Activated CD4-positive, alpha-beta T cell treated with anti-CD3 and anti-CD28 coated beads for 36 hours (primary cell): ENCODE results near the gene GNL3. TPM values are rescaled to one million over a fixed set of nuclear protein-coding genes. Genes with fewer than 3 reads are reported as not detected.

Experiments
- ATAC-seq: fragments of 200-7000 bp; cut with Tn5 transposase; one replicate; pipeline ENCODE4 v1.10.0; 2021; ENCODE audit warnings: mild to moderate bottlenecking, moderate library complexity
- CTCF ChIA-PET: fragments of 350-600 bp; sonication (Branson Sonifier 250); formaldehyde crosslinking; loops from one replicate; lab custom pipeline; 2021; ENCODE audit warnings: antibody characterized with exemption; lab: Charles Lee
- POLR2A ChIA-PET: fragments of 350-600 bp; sonication (Branson Sonifier 250); formaldehyde crosslinking; loops from one replicate; lab custom pipeline; 2021; ENCODE audit warnings: antibody characterized with exemption, inconsistent platforms; lab: Charles Lee
- DNase-seq: peaks from one replicate; pipeline ENCODE4 v3.0.0-alpha.2; 2020
- H3K27ac Mint-ChIP-seq: one replicate; pipeline ENCODE4 v1.8.0; 2021; ENCODE audit warnings: mixed read lengths
- H3K27me3 Mint-ChIP-seq: one replicate; pipeline ENCODE4 v1.8.0; 2021; ENCODE audit warnings: mixed read lengths
- H3K36me3 Mint-ChIP-seq: one replicate; pipeline ENCODE4 v1.8.0; 2021; ENCODE audit warnings: low read depth, mixed read lengths
- H3K4me1 Mint-ChIP-seq: one replicate; pipeline ENCODE4 v1.8.0; 2021; ENCODE audit warnings: mixed read lengths
- H3K4me3 Mint-ChIP-seq: one replicate; pipeline ENCODE4 v1.8.0; 2021; ENCODE audit warnings: mild to moderate bottlenecking, moderate library complexity, mixed read lengths
- H3K9me3 Mint-ChIP-seq: one replicate; pipeline ENCODE4 v1.8.0; 2021; ENCODE audit warnings: low read depth, mixed read lengths
- intact Hi-C, 2 experiments: fragments of 100-400 bp; cut with DNase I in 1 of 2; cut with micrococcal nuclease in 1 of 2; formaldehyde crosslinking; loops; one replicate each; pipeline versions ENCODE4 v1.14.2 to v1.15.1; 2022 to 2024; cut with DNase I, micrococcal nuclease
- total RNA-seq, 2 experiments: library from RNA; stranded (reverse); gene quantifications; one replicate each; pipeline ENCODE4 v1.2.3, GENCODE V29; 2021

GNL3 gene
- total RNA-seq, 2 experiments from 2014 or later = 206 to 218 TPM

- no peaks in the 10 kb centered on the region for H3K9me3 Mint-ChIP-seq
- peak overlapping the region; percentile 90 for H3K27ac Mint-ChIP-seq
- ATAC-seq = peak; percentile 2
- ChIA-PET POLR2A (interaction anchor here (0.5 to 3.1 kb wide), 9 partner anchors 8 to 463 kb away, joined by 3 to 16 read pairs (median 4); partner anchors contain the start of gene PBRM1), CTCF (interaction anchor here (0.5 to 1.6 kb wide), 5 partner anchors 14 to 405 kb away, joined by 3 to 5 read pairs (median 3); no protein-coding TSS in a partner anchor)
- intact Hi-C loops = loop anchor here (1.0 to 10.0 kb wide), 8 partner anchors 35 to 1314 kb away; partner anchors contain the start of genes STIMATE (in 2 of the 2), NEK4 (in 1 of the 2), POC1A (in 1 of the 2) and RBM15B (in 1 of the 2)
- peaks cover 28% of the 10 kb centered on the region for H3K4me1 Mint-ChIP-seq
- peak; percentile 33 for DNase-seq
- no peaks in the 10 kb centered on the region for H3K27me3 Mint-ChIP-seq
- H3K4me3 Mint-ChIP-seq = peak overlapping the region; percentile 89
- peaks cover 22% of the 10 kb centered on the region for H3K36me3 Mint-ChIP-seq
Observed at GRCh38 chr3:52704611-52705437, 19.0 kb downstream of the GNL3 start.

- Mint-ChIP-seq H3K9me3 (no peaks in the 10 kb centered on the region), H3K4me1 (peaks cover 28% of the 10 kb centered on the region), H3K27me3 (no peaks in the 10 kb centered on the region), H3K4me3 (peak overlapping the region; percentile 89), H3K36me3 (peaks cover 22% of the 10 kb centered on the region), H3K27ac (peak overlapping the region; percentile 90)
- DNase-seq (no peak), ATAC-seq (peak; percentile 60)
- POLR2A ChIA-PET = interaction anchor here (0.6 to 3.1 kb wide), 8 partner anchors 9 to 463 kb away, joined by 3 to 16 read pairs (median 4); partner anchors contain the start of gene PBRM1
- CTCF ChIA-PET = interaction anchor here (0.5 to 1.6 kb wide), 3 partner anchors 14 to 93 kb away, joined by 3 to 5 read pairs (median 4); no protein-coding TSS in a partner anchor
- intact Hi-C loops = loop anchor here (1.0 to 10.0 kb wide), 8 partner anchors 35 to 1314 kb away; partner anchors contain the start of genes STIMATE (in 2 of the 2), NEK4 (in 1 of the 2), POC1A (in 1 of the 2) and RBM15B (in 1 of the 2)
Observed at GRCh38 chr3:52705438-52705687, 19.5 kb downstream of the GNL3 start.

- DNase-seq (peak; percentile 92), ATAC-seq (peak; percentile 94)
- Mint-ChIP-seq H3K27ac (peak within 1 kb of the TSS; percentile 90), H3K36me3 (peaks cover 22% of the 10 kb centered on the region), H3K4me3 (peak within 1 kb of the TSS; percentile 89), H3K4me1 (peaks cover 28% of the 10 kb centered on the region), H3K27me3 (no peaks in the 10 kb centered on the region), H3K9me3 (no peaks in the 10 kb centered on the region)
- CTCF ChIA-PET = interaction anchor here (0.9 to 1.6 kb wide), 3 partner anchors 15 to 93 kb away, joined by 3 to 5 read pairs (median 4); no protein-coding TSS in a partner anchor
- intact Hi-C loops = loop anchor here (1.0 to 10.0 kb wide), 13 partner anchors 21 to 1315 kb away; partner anchors contain the start of genes NEK4 (in 2 of the 2), PBRM1 (in 2 of the 2), SFMBT1 (in 2 of the 2) and STIMATE (in 2 of the 2)
- POLR2A ChIA-PET = interaction anchor here (0.6 to 3.1 kb wide), 8 partner anchors 9 to 464 kb away, joined by 3 to 16 read pairs (median 4); partner anchors contain the start of gene PBRM1
Observed at GRCh38 chr3:52705688-52706686, 20.2 kb downstream of the GNL3 start, which contains the start of the genes GLT8D1 and SPCS1. Gene GLT8D1, minus strand, starts transcription at chr3:52705791. Its CDS starts 5,331 bp downstream, at chr3:52700460. Gene SPCS1, plus strand, starts transcription at chr3:52706106. Its CDS starts 141 bp downstream, at chr3:52706247.

GRCh38 chr3:52707585-52707984 lies 21.8 kb downstream of the GNL3 start:
- ATAC-seq (no peak), DNase-seq (no peak)
- H3K4me3 Mint-ChIP-seq = peak overlapping the region; percentile 89
- H3K36me3 Mint-ChIP-seq = peaks cover 27% of the 10 kb centered on the region
- peak overlapping the region; percentile 86 for H3K27ac Mint-ChIP-seq
- H3K4me1 Mint-ChIP-seq = peaks cover 27% of the 10 kb centered on the region
- no peaks in the 10 kb centered on the region for H3K27me3 Mint-ChIP-seq
- POLR2A ChIA-PET = interaction anchor here (0.5 kb wide), 1 partner anchor 224 kb away, joined by 3 read pairs; no protein-coding TSS in a partner anchor
- no peaks in the 10 kb centered on the region for H3K9me3 Mint-ChIP-seq
- CTCF ChIA-PET = interaction anchor here (0.6 to 1.6 kb wide), 4 partner anchors 9 to 87 kb away, joined by 3 to 5 read pairs (median 5); no protein-coding TSS in a partner anchor
- intact Hi-C loops = loop anchor here (2.0 to 10.0 kb wide), 5 partner anchors 63 to 555 kb away; partner anchors contain the start of genes NEK4 (in 1 of the 2), POC1A (in 1 of the 2), SFMBT1 (in 1 of the 2) and STIMATE (in 1 of the 2)

- Mint-ChIP-seq H3K9me3 (no peaks in the 10 kb centered on the region), H3K27me3 (no peaks in the 10 kb centered on the region), H3K4me1 (peaks cover 12% of the 10 kb centered on the region), H3K36me3 (peaks cover 27% of the 10 kb centered on the region), H3K4me3 (no peak overlapping the region), H3K27ac (no peak overlapping the region)
- ATAC-seq = no peak
- intact Hi-C loops = no loop called here
- ChIA-PET POLR2A (no interaction called here), CTCF (no interaction called here)
- no peak for DNase-seq
Observed at GRCh38 chr3:52710512-52710911, 24.7 kb downstream of the GNL3 start.

- ATAC-seq = no peak
- H3K36me3 Mint-ChIP-seq = peaks cover 21% of the 10 kb centered on the region
- no peak overlapping the region for H3K4me3 Mint-ChIP-seq
- CTCF ChIA-PET = no interaction called here
- H3K9me3 Mint-ChIP-seq = no peaks in the 10 kb centered on the region
- POLR2A ChIA-PET = interaction anchor here (0.6 kb wide), 1 partner anchor 539 kb away, joined by 4 read pairs; no protein-coding TSS in a partner anchor
- intact Hi-C loops = no loop called here
- no peak overlapping the region for H3K27ac Mint-ChIP-seq
- no peak for DNase-seq
- peaks cover 7% of the 10 kb centered on the region for H3K4me1 Mint-ChIP-seq
- no peaks in the 10 kb centered on the region for H3K27me3 Mint-ChIP-seq
Observed at GRCh38 chr3:52712291-52713212, 26.7 kb downstream of the GNL3 start.

GRCh38 chr3:52714335-52715302 lies 28.8 kb downstream of the GNL3 start:
- Mint-ChIP-seq H3K27me3 (no peaks in the 10 kb centered on the region), H3K4me3 (no peak overlapping the region), H3K4me1 (peaks cover under 1% of the 10 kb centered on the region), H3K36me3 (peaks cover 17% of the 10 kb centered on the region), H3K9me3 (peaks cover under 1% of the 10 kb centered on the region), H3K27ac (no peak overlapping the region)
- ChIA-PET CTCF (interaction anchor here (1.1 kb wide), 1 partner anchor 84 kb away, joined by 5 read pairs; no protein-coding TSS in a partner anchor), POLR2A (no interaction called here)
- DNase-seq = no peak
- ATAC-seq = no peak
- intact Hi-C loops = no loop called here

GRCh38 chr3:52715714-52716305 lies 30.0 kb downstream of the GNL3 start:
- ChIA-PET CTCF (interaction anchor here (0.5 to 1.1 kb wide), 4 partner anchors 9 to 267 kb away, joined by 3 to 5 read pairs (median 4); no protein-coding TSS in a partner anchor), POLR2A (no interaction called here)
- no peak overlapping the region for H3K4me3 Mint-ChIP-seq
- DNase-seq = no peak
- no peak for ATAC-seq
- peaks cover 20% of the 10 kb centered on the region for H3K36me3 Mint-ChIP-seq
- H3K27me3 Mint-ChIP-seq = no peaks in the 10 kb centered on the region
- H3K27ac Mint-ChIP-seq = no peak overlapping the region
- peaks cover 11% of the 10 kb centered on the region for H3K4me1 Mint-ChIP-seq
- intact Hi-C loops = no loop called here
- peaks cover 2% of the 10 kb centered on the region for H3K9me3 Mint-ChIP-seq
